Activated T-cell treated with anti-CD3 and anti-CD28 coated beads for 1 hour (primary cell): ENCODE results near the gene TLL2.

Source experiments
- DNase-seq: peaks from one replicate; pipeline ENCODE4 v3.0.0-alpha.2; 2020; ENCODE audit warnings: low read depth

The TLL2 gene

GRCh38 chr10:96421995-96422394 lies 91.7 kb downstream of the TLL2 start:
- DNase-seq: no peak

- DNase-seq: no peak
Measured at GRCh38 chr10:96420228-96421009, 93.3 kb downstream of the TLL2 start.

- DNase-seq: no peak
Measured at GRCh38 chr10:96419351-96419750, 94.4 kb downstream of the TLL2 start.

- no peak for DNase-seq
Measured at GRCh38 chr10:96418582-96418981, 95.1 kb downstream of the TLL2 start.

GRCh38 chr10:96417441-96417840 lies 96.3 kb downstream of the TLL2 start:
- DNase-seq: no peak

GRCh38 chr10:96416643-96417042 lies 97.1 kb downstream of the TLL2 start:
- DNase-seq: no peak

GRCh38 chr10:96415891-96416554 lies 97.7 kb downstream of the TLL2 start:
- DNase-seq: no peak

GRCh38 chr10:96415150-96415890 lies 98.4 kb downstream of the TLL2 start:
- DNase-seq: no peak

- no peak for DNase-seq
Measured at GRCh38 chr10:96414303-96414702, 99.4 kb downstream of the TLL2 start.

- DNase-seq: no peak
Measured at GRCh38 chr10:96413151-96413787, 100.5 kb downstream of the TLL2 start.

- DNase-seq: no peak
Measured at GRCh38 chr10:96411716-96412320, 101.9 kb downstream of the TLL2 start.

- no peak for DNase-seq
Measured at GRCh38 chr10:96410296-96410695, 103.4 kb downstream of the TLL2 start.

- no peak for DNase-seq
Measured at GRCh38 chr10:96408201-96408600, 105.5 kb downstream of the TLL2 start.

- DNase-seq: no peak
Measured at GRCh38 chr10:96407560-96408069, 106.1 kb downstream of the TLL2 start.

- DNase-seq: no peak
Measured at GRCh38 chr10:96406091-96406490, 107.6 kb downstream of the TLL2 start.

GRCh38 chr10:96402417-96403305 lies 111.1 kb downstream of the TLL2 start:
- DNase-seq: no peak

- no peak for DNase-seq
Measured at GRCh38 chr10:96401036-96401435, 112.7 kb downstream of the TLL2 start.

- DNase-seq: no peak
Measured at GRCh38 chr10:96400465-96400864, 113.3 kb downstream of the TLL2 start.

- DNase-seq: no peak
Measured at GRCh38 chr10:96397902-96398301, 115.8 kb downstream of the TLL2 start.

- DNase-seq: peak; percentile 34
Measured at GRCh38 chr10:96395931-96396877, 117.5 kb downstream of the TLL2 start.
